Dedifferentiated amniotic fluid mesenchymal stem cell (primary cell): ENCODE results near the gene TMEM182.

Source experiments
- DNase-seq: peaks from one replicate; pipeline ENCODE4 v3.0.0-alpha.2; 2016; ENCODE audit errors: extremely low spot score

The TMEM182 gene

DNA sequence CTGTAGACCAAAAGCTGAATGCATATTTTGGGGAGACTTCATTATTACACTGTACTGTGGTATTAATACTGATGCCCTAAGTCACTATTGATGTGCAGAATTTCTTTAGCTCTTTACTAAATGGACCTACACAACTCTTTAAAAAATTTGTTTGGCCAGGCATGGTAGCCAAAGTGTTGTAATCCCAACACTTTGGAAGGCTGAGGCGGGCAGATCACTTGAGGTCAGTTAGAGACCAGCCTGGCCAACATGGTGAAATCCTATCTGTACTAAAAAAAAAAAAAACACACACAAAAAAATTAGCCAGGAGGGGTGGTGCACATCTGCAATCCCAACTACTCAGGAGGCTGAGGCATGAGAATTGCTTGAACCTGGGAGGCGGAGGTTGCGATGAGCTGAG is 6.4 kb downstream of the TMEM182 start:
- DNase-seq = no peak

- no peak for DNase-seq
Measured at GRCh38 chr2:102768892-102769291, 7.1 kb downstream of the TMEM182 start.

DNA sequence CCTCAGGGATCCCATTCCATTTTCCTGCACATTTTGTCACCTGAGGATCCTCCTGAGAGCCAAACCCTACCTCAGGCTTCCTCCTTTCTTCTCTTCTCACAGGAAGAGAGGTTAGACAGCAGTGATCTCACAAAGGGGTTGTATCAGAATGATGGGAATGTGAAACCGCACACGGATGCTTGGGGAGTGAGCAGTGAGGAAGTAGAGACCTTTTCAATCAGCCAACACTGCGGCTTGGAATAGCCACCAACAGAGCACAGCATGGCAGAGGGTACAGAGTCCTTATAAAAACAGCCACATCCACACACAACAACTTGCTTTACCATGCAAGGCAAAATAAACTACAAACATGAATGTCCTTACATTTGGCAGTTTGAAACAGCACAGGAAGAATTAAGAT is 8.7 kb downstream of the TMEM182 start:
- DNase-seq = no peak

DNA sequence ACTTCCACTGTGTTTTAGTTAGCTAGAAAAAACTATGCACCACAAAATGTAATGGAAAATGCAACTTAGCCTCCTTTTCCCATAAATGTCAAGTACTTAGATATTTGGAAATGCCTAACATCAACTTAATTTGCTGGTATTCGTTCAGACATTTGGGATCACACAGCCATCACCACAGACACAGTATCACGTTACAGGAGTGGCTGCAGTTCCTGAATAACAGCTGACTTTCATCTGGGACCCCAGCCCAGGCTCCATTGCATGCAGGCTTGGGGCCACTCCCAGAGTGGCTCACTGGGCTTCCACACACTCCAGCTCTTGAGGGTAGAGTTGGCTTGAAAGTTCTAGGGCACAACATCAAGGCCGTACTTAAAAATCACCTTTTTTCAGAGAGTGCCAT is 9.3 kb downstream of the TMEM182 start:
- DNase-seq = peak; percentile 80

- DNase-seq = no peak
Measured at GRCh38 chr2:102772659-102773058, 10.8 kb downstream of the TMEM182 start.

DNA sequence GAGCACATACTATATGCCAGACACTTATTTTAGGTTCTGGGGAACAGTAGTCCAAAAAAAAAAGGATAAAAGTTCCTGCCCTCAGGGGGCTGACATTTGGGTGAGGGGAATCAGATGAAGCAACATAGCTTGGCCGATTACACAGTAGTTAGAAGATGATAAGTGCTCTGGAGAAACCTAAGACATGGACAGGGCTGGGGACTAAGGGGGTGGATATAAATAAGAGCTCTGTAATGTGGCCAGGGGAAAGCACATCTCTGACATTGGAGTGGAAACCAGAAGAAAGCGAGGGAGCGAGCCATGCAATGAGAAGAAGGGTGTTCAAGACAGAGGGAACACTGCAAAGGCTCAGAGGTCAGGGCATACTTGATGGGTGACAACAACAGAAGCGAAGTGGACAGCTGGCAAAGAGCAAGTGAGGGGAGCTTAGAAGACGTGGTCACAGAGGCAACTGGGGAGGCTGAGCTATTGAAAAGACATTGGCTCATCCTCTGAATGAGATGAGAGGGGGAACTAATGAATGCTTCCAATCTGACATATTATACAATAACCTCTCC is 11.4 kb downstream of the TMEM182 start:
- DNase-seq = no peak

DNA sequence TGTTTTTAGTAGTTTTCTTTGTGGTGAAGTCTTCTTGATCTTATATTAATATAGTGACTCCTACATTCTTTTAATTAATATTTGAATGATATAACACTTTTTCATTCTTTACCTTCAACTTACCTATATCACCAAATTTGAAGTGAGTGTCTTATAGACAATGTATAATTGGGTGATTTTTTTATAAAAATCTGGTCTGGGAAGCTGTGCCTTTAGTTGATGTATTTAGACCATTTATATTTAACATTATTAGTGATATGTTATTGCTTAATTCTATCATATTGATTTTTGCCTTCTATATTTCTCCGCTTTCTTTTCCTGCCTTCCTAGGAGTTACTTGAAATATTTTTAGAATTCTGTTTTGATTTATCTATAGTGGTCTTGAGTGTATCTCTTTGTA is 16.4 kb downstream of the TMEM182 start:
- DNase-seq = no peak

- DNase-seq = no peak
Measured at GRCh38 chr2:102780467-102780866, 18.6 kb downstream of the TMEM182 start.

- DNase-seq = no peak
Measured at GRCh38 chr2:102782187-102782586, 20.4 kb downstream of the TMEM182 start.

DNA sequence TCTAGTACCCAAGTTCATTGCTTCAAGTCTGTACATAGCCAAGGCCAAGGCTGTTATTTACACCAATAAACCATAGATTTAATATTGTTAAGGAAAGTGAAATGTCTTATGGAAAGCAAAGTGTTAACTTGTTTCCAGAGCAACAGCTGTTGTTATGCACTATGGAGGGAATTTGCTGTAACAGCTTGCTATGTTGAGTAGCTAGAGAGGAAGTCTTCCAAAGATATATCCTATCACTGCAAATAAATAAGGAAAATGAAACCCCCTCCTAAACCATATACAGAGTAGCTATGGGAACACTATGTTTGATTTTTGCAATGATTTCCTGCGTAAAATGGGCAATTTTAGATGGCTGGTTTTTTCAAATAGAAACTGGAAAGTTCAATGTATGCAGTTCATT is 21.1 kb downstream of the TMEM182 start:
- no peak for DNase-seq

DNA sequence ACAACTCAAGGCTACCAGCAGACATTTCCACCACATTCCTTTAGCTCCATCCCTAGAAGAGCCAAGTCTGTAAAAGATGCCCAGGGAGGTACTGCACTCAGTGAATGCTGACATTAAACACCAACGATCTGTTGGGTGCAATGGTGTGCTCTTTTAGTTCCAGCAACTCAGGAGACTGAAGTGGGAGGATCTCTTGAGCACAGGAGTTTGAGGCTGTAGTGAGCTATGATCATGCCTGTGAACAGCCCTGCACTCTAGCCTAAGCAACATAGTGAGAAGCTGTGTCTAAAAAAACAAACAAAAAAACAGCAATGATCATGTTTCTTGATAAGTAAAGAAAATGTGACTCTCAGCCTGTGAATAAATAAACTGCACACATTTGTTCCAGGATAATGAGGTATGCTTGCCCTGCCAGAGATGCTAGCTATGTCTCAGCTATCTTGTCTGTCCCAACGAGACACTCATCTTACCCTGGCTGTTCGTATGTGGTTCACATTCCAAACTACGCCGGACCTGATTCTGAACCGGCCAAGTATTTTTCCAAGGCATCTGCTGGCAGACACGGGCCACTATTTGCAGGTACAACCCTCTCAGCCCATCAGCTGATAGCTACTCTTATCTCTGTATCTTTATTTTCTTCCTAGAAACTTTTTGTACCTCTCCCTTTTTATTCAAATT is 21.8 kb downstream of the TMEM182 start:
- no peak for DNase-seq

GRCh38 chr2:102784940-102785339 is 23.1 kb downstream of the TMEM182 start:
- no peak for DNase-seq

DNA sequence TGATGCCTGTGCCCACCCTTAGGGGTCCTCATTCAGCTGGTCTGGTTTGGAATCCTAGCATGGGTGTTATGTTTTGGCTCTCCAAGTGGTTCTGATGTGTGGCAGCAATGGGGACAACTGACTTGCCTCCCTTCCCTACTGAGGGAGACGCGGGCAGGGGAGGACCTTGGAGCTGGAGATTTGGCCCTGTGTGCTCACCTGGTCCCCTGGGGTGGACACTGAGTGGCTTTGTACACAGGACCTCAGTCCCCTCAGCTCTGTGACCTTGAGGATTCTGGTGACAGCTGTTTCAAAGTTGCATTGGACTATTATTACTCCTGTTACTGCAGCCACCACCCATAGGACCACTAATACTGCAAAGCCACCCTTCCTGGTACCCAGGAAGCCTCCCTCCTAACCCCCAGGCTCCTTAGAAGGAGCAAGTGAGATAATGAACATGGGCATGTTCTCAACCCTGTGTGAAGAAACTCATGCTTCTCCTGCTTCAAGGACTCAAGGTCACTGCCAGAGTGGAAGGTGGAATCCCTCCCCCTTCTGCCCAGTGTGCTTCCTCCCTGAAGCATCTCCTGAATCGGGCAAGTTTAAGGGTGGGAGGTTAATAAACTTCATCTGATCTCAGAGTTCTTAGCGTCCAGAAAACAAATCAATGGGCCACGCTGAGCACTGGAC is 26.5 kb downstream of the TMEM182 start:
- no peak for DNase-seq

DNA sequence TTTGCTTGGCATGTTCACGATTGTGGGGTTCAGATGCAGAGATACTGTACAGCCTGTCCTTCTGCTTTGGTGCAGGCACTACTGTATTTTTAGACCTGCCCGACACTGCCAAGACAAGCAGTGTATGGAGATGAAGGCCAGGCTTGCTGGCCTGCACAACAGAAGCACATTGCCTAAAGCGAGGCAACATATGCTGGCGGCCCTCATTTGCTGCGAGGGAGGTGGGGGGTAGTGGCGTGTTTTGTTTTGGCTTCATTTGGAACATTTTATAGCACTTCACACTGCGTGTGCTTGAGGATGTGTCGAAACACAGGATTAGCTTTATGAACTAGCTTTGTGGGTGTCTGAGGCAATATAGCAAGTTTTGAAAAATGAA is 27.0 kb downstream of the TMEM182 start:
- no peak for DNase-seq

- DNase-seq = no peak
Measured at GRCh38 chr2:102789349-102790090, 27.7 kb downstream of the TMEM182 start.

DNA sequence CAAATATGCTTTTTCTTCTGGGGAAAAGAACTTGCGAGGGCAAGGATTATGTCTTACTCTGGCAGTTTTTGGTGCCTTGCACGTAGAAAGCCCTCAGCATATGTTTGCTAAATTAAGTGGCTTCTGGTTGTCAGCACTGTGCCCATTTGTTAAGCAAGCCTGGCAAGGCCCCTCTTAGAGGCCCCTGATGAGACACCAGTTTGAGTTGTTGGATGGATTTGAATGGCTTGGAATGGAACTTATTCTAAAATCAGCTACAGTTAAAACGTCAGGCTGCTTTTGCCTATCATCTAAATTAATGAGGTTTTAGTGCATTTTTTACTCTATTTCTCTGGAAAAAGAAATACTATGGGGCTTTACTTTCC is 28.2 kb downstream of the TMEM182 start:
- no peak for DNase-seq

DNA sequence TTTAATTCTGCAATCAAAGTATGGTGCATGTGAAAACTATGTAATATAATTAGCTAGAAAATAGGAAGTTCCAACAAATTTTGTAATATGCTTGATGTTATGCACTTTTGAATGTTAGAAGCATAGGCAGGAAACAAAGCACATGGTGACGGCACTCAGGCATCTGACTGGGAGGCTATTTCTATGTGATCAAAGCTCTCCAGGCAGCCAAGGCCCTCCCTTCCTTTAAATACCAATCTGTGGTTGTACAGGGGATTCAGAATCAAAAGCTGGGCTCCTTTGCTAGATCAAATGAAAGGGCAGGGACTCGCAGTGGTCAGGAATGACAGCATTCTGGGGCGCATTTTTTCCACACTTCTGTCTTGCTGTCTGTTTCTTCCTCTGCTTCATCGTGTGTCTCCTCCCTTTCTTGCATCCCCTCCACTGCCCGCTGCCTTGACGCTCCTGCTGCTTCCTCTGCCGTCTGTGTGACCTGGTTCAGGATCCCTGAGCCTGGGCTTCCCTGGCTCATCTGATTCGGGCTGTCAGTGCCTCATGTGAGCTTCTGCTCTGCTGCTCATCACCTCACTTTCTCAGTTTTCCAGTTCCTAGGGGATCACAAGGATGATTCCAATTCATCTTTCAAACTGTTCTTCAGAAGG is 30.9 kb downstream of the TMEM182 start:
- DNase-seq = no peak

- DNase-seq = no peak
Measured at GRCh38 chr2:102795641-102796040, 33.8 kb downstream of the TMEM182 start.

DNA sequence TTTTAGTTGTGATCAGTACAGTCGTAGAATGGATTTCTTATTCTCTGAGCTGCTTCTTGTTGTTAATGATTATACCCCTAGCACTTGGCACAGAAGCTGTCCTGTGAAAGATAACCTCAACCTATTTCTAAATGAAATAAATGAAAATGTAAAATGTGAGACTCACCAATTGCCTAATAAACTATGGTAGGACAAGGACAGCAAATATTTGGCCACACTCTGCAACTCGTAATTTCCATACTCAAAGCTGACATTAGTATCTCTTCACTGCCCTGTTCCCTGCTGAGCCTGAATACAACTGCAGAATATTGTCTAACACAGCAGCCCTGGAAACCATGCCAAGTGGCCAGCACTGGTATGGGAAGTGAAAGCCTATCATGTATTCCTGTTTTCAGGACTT is 34.5 kb downstream of the TMEM182 start:
- DNase-seq = no peak

- DNase-seq = no peak
Measured at GRCh38 chr2:102797486-102797885, 35.7 kb downstream of the TMEM182 start.

GRCh38 chr2:102798181-102798580 is 36.4 kb downstream of the TMEM182 start:
- DNase-seq = no peak

GRCh38 chr2:102801098-102801718 is 39.4 kb downstream of the TMEM182 start:
- no peak for DNase-seq
